Natural killer cell (primary cell): ENCODE results near the gene ABTB2. TPM values are rescaled to one million over a fixed set of nuclear protein-coding genes. Genes with fewer than 3 reads are reported as not detected.

Source experiments
- ATAC-seq, 3 donors: fragments of 150-1000 bp in 2 of 3; fragments of 200-7000 bp in 1 of 3; cut with Tn5 transposase; 1 replicate in 1 of 3; 2 replicates in 2 of 3; pipeline ENCODE4 v1.10.0; 2021; ENCODE audit warnings: mild to moderate bottlenecking in 2 of 3, moderate library complexity in 2 of 3
- DNase-seq, 2 donors: peaks; one replicate each; pipeline versions ENCODE4 v3.0.0 to v3.0.0-alpha.2; 2013 to 2021; ENCODE audit warnings: mixed read lengths in 1 of 2
- H3K27ac ChIP-seq: one replicate; pipeline ENCODE4 v1.5.1; 2013; ENCODE audit warnings: mild to moderate bottlenecking, low read length
- H3K27me3 ChIP-seq: one replicate; pipeline ENCODE4 v1.6.1; 2013; ENCODE audit warnings: low read length; ENCODE audit not compliant: control insufficient read depth, insufficient read depth
- H3K36me3 ChIP-seq: one replicate; pipeline ENCODE4 v1.6.1; 2013; ENCODE audit warnings: low read length; ENCODE audit not compliant: control insufficient read depth, insufficient read depth
- H3K4me1 ChIP-seq: one replicate; pipeline ENCODE4 v1.6.1; 2013; ENCODE audit warnings: low read length; ENCODE audit not compliant: control insufficient read depth, insufficient read depth
- H3K4me3 ChIP-seq: one replicate; pipeline ENCODE4 v1.5.1; 2013; ENCODE audit warnings: low read length
- H3K9me3 ChIP-seq: one replicate; pipeline ENCODE4 v1.6.1; 2013; ENCODE audit warnings: low read length; ENCODE audit not compliant: control insufficient read depth, insufficient read depth
- H3K27ac Mint-ChIP-seq, 2 donors: one replicate each; pipeline ENCODE4 v1.8.0; 2022; ENCODE audit warnings: mild to moderate bottlenecking in 2 of 2, mixed read lengths in 2 of 2, moderate library complexity in 1 of 2
- H3K27me3 Mint-ChIP-seq, 2 donors: one replicate each; pipeline ENCODE4 v1.8.0; 2022; ENCODE audit warnings: low read depth in 2 of 2, mixed read lengths in 2 of 2
- H3K36me3 Mint-ChIP-seq: one replicate; pipeline ENCODE4 v1.8.0; 2022; ENCODE audit warnings: mixed read lengths
- H3K4me1 Mint-ChIP-seq, 2 donors: one replicate each; pipeline ENCODE4 v1.8.0; 2022; ENCODE audit warnings: mixed read lengths in 2 of 2
- H3K4me3 Mint-ChIP-seq: one replicate; pipeline ENCODE4 v1.8.0; 2022; ENCODE audit warnings: mild to moderate bottlenecking, moderate library complexity, mixed read lengths
- H3K9me3 Mint-ChIP-seq, 2 donors: one replicate each; pipeline ENCODE4 v1.8.0; 2022; ENCODE audit warnings: mixed read lengths in 2 of 2
- CTCF ChIP-seq: fragments of 200-600 bp; IDR thresholded peaks from one replicate; pipeline ENCODE4 v1.8.0; 2022; ENCODE audit warnings: antibody characterized with exemption
- WGBS: methylation state at CpG from one replicate; pipeline ENCODE4 v1.1.7; 2013; ENCODE audit warnings: missing lambda C conversion rate; ENCODE audit not compliant: insufficient coverage; 5-methylcytosine and 5-hydroxymethylcytosine counted together
- intact Hi-C: fragments of 100-400 bp; cut with micrococcal nuclease; formaldehyde crosslinking; loops from one replicate; pipeline ENCODE4 v1.14.2; 2022
- total RNA-seq, 4 donors: library from RNA; stranded (reverse); fragments of 120-200 nt in 1 of 4; gene quantifications; one replicate each; pipeline versions ENCODE4 v1.2.3 to v1.2.4, GENCODE V29; 2013 to 2022

ABTB2 gene
- total RNA-seq, 3 donors from 2014 or later (not counting 1 experiment from before 2014, with no cell fraction given): 0.65 to 1.7 (median 1.1) TPM

- Histone ChIP-seq H3K27ac (no peak overlapping the region), H3K27me3 (no peaks in the 10 kb centered on the region), H3K4me3 (no peak overlapping the region), H3K9me3 (no peaks in the 10 kb centered on the region), H3K4me1 (no peaks in the 10 kb centered on the region), H3K36me3 (no peaks in the 10 kb centered on the region)
- peaks cover 22 to 33% of the 10 kb centered on the region in 2 donors for H3K27me3 Mint-ChIP-seq
- H3K9me3 Mint-ChIP-seq: no peaks in the 10 kb centered on the region
- H3K4me1 Mint-ChIP-seq: peaks cover 0 to 4% of the 10 kb centered on the region in 2 donors
- H3K36me3 Mint-ChIP-seq: no peaks in the 10 kb centered on the region
- ATAC-seq: no peak
- no peak for DNase-seq
- WGBS: 84% methylated on average over 2 of the region's 2 CpGs
- no peak overlapping the region for H3K4me3 Mint-ChIP-seq
- intact Hi-C loops: no loop called here
- no peak overlapping the region for H3K27ac Mint-ChIP-seq
- no peak for TF ChIP-seq CTCF
Measured at GRCh38 chr11:34331329-34331728, 26.5 kb downstream of the ABTB2 start.

GRCh38 chr11:34330653-34331052 lies 27.2 kb downstream of the ABTB2 start:
- Mint-ChIP-seq H3K36me3 (no peaks in the 10 kb centered on the region), H3K4me1 (peaks cover 0 to 4% of the 10 kb centered on the region in 2 donors), H3K27ac (no peak overlapping the region), H3K4me3 (no peak overlapping the region), H3K27me3 (peaks cover 22 to 33% of the 10 kb centered on the region in 2 donors), H3K9me3 (no peaks in the 10 kb centered on the region)
- Histone ChIP-seq H3K27ac (no peak overlapping the region), H3K9me3 (no peaks in the 10 kb centered on the region), H3K27me3 (no peaks in the 10 kb centered on the region), H3K4me3 (no peak overlapping the region), H3K36me3 (no peaks in the 10 kb centered on the region), H3K4me1 (no peaks in the 10 kb centered on the region)
- intact Hi-C loops: no loop called here
- DNase-seq: no peak
- ATAC-seq: no peak
- no peak for TF ChIP-seq CTCF

GRCh38 chr11:34329876-34330275 lies 27.9 kb downstream of the ABTB2 start:
- WGBS: 89% methylated on average over 2 of the region's 2 CpGs
- H3K36me3 Mint-ChIP-seq: no peaks in the 10 kb centered on the region

More at GRCh38 chr11:34329876-34330275, 27.9 kb downstream of the ABTB2 start:
- DNase-seq (no peak), ATAC-seq (no peak)
- H3K9me3 ChIP-seq: no peaks in the 10 kb centered on the region
- peaks cover 0 to 4% of the 10 kb centered on the region in 2 donors for H3K4me1 Mint-ChIP-seq
- H3K36me3 ChIP-seq: no peaks in the 10 kb centered on the region
- no peak for TF ChIP-seq CTCF
- no peak overlapping the region for H3K27ac ChIP-seq
- H3K27ac Mint-ChIP-seq: no peak overlapping the region
- no peak overlapping the region for H3K4me3 Mint-ChIP-seq
- H3K4me1 ChIP-seq: no peaks in the 10 kb centered on the region
- no peaks in the 10 kb centered on the region for H3K27me3 ChIP-seq
- intact Hi-C loops: no loop called here
- H3K9me3 Mint-ChIP-seq: no peaks in the 10 kb centered on the region
- H3K4me3 ChIP-seq: no peak overlapping the region
- H3K27me3 Mint-ChIP-seq: peaks cover 22 to 33% of the 10 kb centered on the region in 2 donors
